ENCODE data around the gene RBFOX1.

Gene RBFOX1

DNA sequence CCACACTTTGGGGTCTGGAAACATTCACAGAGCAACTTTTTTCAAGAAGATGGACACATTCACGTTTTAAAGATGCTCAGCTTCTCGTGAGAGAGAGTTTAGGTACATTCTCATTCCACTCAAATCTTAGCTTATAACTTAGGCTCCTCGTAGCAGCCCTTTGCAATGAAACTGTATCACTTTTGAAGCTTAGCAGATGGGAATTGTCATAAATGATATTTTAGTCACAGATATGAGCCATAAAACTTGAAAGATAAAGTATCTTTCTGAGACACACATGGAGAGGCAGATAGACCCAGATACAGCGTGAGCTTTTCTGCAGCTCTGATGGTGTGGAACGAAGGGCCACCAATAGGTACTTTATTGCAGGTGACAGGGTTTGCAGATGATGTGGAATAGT is 41.1 kb downstream of the RBFOX1 start:
- no peak for DNase-seq (ENCODE audit: low spot score)

DNA sequence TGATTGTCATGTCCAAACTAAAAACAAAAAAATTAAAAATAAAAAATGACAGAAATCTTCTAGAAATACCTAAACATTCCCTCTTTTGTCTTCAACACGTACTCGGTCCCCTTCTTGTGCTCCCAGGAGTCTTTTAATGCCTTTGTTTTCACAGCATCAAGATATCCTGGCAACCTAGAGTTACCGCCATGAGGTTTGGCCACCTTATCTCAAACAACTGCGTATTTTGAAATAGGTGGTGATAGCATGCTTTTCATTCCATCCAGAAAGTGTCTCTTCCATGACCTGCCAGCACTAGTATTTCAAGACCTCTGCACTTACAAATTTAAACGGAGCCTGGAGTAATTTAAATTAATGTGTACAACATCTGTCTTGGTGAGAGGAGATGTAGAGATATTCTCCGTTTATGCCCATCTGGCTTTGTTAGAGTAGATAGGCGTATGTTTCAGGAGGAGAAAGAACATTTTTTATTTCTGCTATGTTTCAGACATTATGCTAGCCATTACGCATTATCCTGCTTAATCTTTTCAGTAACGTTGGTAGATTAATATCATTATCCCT is 42.0 kb downstream of the RBFOX1 start:
- no peak for DNase-seq (ENCODE audit: low spot score)

DNA sequence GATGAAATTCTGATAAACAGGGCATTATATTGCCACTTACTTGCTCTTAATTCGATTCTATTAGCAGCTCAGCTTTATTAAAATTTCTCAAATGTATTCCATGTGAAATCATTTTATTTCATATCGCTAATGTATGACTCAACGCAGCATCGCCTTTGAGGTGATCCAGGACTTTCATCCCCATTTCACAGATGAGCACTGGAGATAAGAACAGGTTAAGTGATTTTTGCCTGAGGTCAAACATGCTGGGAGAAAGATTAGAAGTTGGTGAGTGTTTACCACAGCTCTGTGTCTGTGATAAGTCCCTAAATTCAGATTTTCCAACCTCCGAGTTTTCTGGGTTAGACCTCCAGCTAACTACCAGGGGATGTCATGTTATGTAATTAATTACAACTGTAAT is 43.6 kb downstream of the RBFOX1 start:
- no peak for DNase-seq (ENCODE audit: low spot score)

DNA sequence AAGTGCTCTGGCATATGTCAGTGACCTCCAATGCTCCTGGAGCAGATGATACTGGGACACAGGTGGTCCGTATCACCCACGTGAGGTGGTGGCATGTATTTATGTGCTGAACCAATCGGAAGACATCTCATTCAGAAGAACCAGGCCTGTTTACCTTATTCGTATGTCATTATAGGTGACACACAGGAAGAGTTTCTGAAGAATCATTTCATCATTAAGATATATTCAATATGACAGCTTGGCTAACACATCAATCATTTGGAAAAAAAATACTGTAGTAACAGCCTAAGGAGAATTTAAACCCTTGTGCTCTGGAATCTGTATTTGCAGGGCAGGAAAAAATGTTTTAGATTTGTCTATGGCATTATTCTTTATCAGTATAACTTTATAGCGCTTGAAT is 44.6 kb downstream of the RBFOX1 start:
- DNase-seq (ENCODE audit: low spot score), result no peak

DNA sequence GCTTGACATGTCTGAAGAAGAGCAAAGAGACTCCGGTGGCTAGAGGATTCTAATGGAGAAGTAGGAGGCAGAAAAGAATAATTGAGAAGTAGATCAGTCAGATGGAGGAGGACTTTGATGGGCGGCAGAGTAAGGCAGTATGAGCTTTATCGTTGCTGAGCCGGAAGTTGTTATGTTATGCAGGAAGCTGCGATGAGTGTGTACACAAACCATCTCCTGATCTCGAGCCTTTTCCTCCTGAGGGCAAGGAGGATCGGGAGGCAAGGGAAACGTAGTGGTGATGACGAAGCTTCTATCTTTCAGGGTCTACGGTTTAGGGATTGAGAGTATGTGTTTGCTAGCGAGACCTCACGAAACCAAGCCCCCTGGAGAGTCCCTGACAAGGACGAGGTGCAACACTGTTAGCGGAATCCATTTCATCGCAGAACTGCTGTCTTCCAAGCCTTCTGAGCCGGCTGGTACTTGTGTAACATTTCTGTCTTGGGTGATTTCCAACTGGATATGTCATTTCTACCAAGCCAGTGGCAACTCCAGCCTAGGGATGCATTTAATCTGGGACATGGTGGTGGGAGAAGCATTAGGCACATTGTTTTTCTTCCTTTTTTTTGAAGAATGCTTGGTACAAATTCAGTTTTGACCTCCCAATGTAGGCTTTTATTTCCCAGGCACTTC is 45.5 kb downstream of the RBFOX1 start:
- DNase-seq (ENCODE audit: low spot score), result no peak

DNA sequence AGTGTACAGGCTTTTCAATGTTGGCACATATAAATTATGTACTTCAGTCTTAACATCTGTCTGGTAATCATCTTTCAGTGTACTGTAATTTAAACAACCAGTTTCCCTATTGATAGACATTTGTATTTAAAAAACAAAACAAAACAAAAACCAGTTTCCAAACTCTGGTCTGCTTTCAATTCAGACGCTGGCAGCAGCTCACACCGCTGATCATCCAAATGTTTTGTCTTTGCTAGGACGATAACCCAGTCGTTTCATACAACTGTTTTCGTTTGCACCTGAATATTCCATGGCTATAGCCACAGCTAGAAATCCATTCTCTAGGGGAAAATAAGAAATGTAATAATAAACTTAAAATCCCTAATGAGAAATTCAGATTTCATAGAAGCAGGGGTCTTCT is 47.8 kb downstream of the RBFOX1 start:
- DNase-seq (ENCODE audit: low spot score), result no peak

DNA sequence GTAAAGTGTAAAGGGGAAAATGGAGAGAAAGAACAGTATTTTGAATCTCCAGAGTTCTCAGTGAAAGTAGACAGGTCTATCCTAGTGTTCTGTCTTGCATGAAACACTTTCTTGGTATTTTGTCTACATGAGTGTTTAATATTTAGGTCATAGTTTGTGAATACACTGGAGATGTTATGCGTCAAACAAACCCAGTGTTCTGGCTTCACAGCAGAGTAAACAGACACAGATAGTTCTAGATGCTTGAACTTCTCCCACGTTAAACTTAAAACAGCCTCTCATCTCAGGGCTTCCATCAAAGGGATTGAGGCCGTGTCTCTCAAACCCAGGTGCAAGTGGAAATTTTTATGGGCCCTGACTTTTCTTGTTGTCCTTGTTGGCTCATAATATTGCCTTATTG is 48.3 kb downstream of the RBFOX1 start:
- DNase-seq (ENCODE audit: low spot score), result no peak

DNA sequence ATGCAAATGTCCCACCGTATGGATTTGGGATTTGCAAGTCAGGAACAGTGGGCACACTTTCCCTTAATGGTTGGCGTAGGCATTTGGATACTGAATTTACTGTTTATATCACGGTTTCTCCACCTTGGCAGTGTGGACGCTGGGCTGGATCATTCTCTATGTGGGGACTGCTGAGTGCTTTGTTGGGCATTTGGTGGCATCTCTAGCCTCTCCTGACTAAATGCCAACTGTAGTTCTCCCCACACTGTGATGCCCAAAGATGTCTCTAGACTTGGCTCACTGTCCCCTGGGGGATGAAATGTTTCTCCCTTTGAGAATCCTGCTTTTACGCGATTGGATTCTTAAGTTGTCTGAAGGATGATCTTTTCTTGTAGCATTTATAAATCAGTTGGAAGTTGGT is 49.0 kb downstream of the RBFOX1 start:
- DNase-seq (ENCODE audit: low spot score), result no peak

DNA sequence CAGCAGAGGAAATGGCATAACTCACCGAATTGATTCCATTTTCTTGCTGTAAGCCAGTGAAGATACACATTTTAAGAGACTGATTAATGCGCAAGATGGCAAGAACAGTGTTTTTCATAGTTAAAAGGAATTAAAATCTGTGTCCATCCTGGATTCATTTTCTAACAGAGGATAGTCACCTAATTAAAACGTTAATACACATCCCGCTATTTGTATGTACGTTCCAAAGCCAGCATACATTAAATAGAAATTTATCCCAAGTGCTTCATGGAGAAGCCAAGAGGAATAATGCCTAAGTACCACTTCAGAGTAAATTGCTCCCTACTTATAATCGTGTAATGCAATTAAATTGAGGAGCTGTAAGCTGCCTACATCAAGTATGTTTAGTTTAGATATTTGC is 49.9 kb downstream of the RBFOX1 start:
- DNase-seq (ENCODE audit: low spot score), result no peak

DNA sequence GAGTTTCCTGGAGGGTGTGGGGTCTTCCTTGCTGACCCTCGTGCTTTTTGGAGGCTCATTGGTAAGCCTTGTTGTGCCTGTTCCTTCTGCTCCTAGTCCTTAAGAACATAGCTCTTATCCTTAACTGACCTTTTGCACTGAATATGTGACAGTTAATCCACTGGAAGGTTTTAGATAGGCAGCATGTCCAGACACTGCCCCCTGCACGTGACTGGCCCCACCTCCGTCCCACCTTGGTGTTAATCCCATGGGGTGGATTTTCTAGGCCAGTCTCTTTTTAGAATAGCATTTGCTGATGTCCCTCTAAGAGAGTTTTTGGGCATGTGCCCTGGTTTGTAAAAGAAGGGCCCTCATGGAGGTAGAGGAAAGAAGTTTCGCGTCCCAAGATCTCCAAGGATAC is 58.3 kb downstream of the RBFOX1 start:
- DNase-seq (ENCODE audit: low spot score), result no peak

DNA sequence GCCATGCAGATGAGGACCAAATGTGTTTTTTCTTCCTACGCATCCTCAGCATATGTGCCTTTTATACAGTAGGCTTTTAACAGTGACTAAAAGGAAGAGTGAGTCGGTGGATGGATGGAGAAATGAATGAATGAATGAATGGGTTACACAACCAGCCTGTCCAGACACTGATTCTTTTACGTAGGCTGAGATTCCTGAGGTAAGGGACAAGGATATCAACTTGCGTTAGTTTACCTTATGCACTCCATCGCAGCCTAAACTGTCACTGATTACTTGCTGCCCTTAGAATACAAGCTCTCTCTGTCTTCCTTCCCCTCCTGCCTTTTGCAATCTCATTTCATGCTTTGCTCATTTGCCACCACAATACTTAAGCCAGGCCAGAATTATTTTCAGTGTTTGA is 59.0 kb downstream of the RBFOX1 start:
- no peak for DNase-seq (ENCODE audit: low spot score)

DNA sequence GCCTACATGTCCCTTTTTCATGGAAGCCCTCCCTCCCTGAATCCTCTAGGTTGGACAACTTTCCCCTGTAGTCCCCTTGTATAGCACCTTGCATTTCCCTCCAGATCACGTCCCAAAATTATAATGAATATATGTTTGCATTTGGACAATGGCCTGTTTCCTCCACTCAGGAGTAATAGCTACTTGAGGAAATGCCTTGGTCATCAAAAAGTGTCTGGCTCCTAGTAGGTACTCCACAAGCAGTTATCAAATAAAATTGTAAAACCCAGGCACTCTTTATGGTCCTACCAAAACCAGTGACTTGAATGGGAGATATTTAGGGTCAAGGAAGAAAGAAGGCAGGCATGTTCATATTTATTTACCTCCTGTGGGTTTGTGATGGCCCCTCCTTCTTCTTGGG is 59.6 kb downstream of the RBFOX1 start:
- DNase-seq (ENCODE audit: low spot score), result no peak

DNA sequence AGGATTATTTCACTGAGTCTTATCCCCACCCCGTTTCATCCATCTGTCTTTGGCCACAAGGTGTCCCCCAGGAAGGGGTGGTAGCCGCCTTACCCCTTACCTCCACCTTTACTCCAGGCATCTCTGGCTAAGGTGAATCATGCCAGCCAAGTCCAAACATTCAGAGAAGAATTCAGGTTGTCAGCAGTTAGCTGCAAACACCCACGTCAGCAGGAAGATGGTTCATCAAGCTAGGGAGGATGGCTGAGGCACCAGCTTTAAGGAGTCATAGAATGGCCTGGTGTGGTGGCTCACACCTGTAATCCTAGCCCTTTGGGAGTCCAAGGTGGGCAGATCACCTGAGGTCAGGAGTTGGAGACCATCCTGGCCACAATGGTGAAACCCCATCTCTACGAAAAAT is 61.0 kb downstream of the RBFOX1 start:
- DNase-seq (ENCODE audit: low spot score), result no peak

DNA sequence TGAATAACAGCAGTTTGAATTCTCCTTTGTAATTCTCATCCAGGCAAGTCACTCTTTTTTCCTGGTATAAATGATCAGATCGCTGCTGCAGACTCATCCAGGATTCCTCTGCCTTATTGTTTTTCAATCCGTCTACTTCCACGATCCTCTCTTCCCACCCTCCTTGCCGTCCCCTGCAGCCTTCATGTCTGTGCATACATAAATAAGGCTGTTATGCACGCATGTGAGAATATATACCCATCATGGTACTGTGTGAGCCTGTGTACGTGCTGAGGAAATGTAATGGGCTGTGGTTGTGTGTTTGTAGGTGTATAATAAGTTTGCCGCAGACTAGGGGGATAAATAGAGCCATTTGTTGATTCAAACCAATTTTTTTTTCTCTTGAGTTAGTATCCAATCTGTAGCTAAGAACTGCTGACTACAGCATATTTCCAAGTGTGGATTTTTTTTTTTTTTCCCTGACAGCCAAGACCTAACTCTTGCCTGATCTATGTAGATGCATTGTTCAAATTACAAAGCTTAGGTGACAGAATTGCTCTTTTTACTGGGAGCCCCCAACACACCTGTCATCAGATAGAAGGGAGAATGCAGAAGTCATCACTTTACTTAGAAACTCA is 62.2 kb downstream of the RBFOX1 start:
- DNase-seq (ENCODE audit: low spot score), result no peak

DNA sequence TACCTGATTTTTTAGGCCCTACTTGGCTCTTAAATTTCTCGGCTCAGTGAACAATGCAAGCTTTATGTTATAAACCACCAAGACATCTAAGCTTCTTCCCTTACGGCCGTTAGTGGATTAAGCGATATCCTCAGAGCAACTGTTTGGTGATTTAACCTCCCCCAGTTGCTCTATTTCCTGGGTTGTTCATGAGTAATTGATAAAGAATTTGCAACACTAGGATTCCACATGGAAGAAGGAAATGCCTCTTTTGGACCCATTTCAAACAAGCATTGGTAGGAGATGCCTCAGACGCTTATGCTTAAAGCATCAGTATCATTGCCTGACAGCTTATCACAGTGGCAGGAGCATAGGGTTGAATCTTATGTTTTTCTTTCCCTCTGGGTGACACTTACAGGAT is 65.3 kb downstream of the RBFOX1 start:
- DNase-seq (ENCODE audit: low spot score), result no peak

DNA sequence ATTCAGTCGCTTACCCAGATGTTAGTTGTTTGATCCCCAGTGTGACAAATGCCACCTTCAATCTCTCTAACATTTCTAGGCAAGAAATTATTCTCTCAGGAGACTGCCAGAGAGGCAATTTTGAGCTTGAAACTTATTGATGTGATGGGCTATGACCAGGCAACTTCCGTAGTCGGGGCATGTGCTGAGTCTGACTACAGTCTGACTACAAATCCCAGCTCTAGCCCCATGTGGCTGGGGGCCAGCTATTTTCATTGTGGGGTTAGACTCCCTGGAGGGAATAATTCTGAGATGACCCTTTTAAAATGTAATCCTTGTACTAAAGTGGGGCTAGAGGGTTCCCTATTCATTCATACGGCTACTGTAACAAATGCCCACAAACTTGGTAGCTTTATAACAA is 65.9 kb downstream of the RBFOX1 start:
- no peak for DNase-seq (ENCODE audit: low spot score)

DNA sequence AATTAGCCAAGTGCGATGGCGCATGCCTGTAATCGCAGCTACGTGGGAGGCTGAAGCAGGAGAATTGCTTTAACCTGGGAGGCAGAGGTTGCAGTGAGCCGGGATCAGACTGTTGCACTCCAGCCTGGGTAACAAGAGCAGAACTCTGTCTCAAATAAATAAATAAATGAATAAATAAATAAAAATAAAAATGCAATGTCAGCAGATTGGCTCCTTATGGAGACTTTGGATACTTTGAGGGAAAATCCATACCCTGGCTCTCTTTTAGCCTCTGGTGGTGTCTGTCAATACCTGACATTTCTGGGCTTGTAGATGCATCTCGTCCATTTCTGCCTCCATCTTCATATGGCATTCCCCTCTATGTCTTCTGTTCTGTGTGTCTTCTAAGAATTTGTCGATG is 66.7 kb downstream of the RBFOX1 start:
- no peak for DNase-seq (ENCODE audit: low spot score)

DNA sequence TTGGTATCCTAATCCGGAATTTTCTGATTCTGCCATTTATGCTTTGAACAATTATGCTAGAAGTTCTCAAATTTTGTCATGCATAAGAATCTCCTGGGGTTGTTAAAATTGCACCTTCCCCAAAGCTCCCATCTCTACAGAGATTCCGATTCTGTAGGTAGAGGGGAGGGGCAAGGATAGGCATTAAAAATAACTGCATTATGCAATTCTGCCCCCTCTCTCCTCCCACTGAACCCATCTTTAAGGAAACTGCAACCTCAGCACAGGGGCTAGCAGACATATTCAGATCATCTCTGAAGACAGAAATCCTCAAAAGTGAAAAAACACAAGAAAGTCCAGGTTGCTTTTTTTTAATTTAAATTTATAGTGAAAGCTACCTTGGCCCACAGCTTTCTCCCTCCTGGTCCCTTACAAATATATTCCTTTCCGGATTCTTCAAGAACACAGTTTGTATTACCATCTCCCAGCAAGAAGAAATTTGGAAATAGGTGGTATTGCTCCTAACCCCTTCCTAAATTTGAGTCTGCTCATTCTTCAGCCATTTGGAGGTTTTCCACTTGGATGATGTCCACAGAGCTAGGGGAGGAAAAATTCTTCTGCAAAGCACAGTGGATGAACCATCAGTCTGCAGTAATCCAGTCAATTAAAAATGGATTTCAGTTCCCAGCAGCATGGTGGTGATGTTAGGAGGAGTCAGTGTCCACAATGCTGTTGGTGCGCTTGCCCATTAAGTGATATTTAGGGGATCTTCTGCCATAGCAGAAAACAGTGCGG is 67.7 kb downstream of the RBFOX1 start:
- DNase-seq (ENCODE audit: low spot score), result no peak

DNA sequence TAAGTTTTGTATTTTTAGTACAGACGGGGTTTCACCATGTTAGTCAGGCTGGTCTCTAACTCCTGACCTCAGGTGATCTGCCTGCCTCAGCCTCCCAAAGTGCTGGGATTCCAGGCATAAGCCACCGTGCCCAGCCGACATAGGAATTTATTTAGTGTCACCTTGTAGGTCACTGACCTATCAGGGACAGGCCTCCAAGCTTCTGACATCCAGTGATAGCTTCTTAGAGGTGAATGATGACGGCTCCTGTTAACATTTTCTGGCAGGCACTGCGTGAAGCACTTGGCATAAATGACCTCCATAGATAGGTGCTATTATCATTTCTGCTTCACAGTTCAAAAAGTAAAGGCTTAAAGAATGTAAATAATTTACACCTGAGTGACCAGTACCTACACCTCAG is 71.6 kb downstream of the RBFOX1 start:
- no peak for DNase-seq (ENCODE audit: low spot score)

DNA sequence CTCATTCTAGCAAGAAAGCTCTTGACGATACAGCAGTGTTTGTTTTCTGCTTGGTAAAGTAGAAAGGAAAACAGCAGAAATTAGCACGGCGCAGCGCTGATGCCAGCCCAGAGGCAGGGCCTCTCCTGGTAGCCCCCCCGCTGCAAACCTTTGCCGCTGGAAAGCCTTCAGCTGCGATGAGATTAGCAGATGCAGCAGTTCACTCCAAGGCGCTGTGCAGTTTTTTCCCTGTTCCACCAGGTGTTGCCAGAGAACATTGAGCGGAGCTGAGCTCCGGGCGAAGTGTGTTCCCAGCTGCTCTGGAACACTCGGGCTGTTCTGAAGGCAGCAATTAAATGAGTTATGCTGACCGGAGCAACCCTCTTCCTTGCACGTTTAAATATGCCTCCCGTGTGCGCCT is 72.5 kb downstream of the RBFOX1 start:
- DNase-seq (ENCODE audit: low spot score), result no peak

DNA sequence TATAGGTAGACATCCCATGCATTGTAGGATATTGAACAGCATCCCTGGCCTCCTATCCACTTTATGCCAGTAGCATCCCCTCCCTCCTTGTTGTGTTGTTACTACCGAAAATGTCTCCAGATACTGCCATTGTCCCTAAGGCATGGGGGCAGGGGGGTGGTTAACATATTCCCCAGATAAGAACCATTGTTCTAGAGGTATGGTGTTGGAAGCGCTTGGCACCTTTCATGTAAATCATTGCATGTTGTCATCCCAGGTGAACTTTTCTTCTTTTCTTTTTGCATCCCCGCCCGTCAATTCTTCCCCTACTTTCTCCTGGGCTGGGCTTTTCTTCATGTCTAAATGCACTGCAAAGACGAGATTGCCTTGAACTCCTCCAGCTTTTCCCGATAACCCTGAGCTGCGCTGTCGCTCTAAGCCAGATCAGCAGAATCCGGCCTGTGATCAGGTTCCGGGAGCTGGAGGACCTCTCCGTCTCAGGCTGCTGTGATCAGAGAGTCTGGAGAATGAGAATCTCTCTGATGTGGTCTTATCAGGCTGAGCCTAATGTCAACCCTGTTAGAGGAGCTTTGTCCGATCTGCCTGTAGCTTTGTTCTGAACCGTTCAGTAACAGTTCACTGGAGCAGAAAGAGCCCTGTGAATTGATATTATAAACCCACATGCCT is 76.2 kb downstream of the RBFOX1 start:
- no peak for DNase-seq (ENCODE audit: low spot score)

DNA sequence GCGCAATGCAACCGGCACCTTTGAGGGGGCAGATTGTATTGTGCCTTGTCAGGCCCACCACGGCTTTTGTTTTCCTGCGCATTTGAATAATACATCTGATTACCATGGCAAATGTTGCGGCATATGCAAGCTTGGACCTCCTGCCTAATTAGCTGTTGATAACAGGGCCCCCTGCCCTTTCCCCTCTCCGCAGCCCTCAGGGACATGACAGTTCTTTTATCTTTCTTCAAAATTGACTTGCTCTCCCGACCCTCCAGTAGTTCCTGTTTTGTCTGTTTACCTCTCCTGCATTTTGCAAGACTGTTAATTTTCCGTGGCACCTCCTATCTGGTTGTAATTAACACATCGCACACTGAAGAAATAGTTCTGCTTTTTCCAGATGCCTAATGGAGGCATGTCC is 86.8 kb downstream of the RBFOX1 start:
- no peak for DNase-seq (ENCODE audit: low spot score)

DNA sequence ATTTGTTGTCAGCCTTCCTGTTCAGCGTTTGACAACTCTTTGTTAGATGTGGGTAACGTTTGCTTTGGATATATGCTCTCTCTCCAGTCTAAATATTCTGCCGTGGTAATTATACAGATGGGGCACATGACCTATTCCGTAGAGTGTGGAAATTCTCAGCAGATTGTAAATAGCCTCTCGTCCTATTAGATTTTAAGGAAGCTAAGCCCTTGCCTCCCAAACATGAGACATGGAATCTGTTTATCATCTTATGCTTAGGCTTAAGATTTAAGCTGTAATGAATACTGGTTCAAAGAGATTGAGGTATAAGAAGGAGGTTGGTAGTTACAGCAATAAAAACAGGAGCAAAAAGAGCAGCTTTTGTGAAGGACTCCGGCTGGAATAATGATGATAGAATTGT is 87.4 kb downstream of the RBFOX1 start:
- DNase-seq (ENCODE audit: low spot score), result no peak
